GM21723 (cell line): ENCODE results near the gene MOSMO.
A peak's percentile ranks its signal among the peaks of the same experiment; 100 is the strongest.
"Not testable (repeated sequence)": the region's sequence is repeated elsewhere in the genome, so short reads cannot be mapped to it uniquely, and the experiment has no call there.

Experiments
- ATAC-seq: cut with Tn5 transposase; IDR thresholded peaks from one replicate; pipeline ENCODE4 v1.9.1; 2021; ENCODE audit warnings: mild to moderate bottlenecking, moderate library complexity; ENCODE audit not compliant: unreplicated experiment

Gene MOSMO

GRCh38 chr16:22001591-22001990 is 6.3 kb upstream of the MOSMO start:
- no peak for ATAC-seq

DNA sequence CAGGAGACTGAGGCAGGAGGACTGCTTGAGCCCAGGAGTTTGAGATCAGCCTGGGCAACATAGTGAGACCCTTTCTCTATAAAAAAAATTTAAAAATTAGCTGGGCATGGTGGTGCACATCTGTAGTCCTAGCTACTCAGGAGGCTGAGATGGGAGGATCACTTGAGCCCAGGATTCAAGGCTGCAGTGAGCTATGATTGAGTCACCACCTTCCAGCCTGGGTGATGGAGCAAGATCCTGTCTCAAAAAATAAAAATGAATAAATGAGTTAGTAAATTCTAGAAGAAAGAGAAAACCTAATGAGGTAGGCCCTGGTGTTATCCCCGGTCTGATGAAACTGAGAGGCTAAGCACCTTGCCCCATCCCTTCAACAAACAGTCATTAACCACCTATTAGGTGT is 5.9 kb upstream of the MOSMO start:
- ATAC-seq: not testable (repeated sequence)

- ATAC-seq: no peak
These were observed 4.7 kb upstream of the MOSMO start for GRCh38 chr16:22003195-22003594.

DNA sequence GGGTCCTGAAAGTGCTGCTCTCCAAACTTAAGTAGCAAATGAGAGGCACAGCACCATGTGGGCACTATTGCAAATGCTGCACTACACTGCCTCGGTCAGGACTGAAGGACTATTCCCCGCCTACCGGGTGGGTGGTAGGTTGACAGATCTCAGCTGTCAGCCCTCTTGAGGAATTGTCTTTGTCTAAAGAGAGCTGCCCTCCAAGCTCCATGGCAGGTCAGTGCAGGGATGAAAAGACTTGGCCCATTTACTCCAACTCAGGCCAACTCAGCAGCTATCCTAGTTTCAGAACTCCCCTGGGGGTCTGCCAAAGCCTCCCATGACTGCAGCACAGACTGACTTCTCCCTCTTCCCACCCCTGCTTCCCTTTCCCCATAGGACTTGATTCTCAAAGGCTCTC is 3.6 kb upstream of the MOSMO start:
- no peak for ATAC-seq

DNA sequence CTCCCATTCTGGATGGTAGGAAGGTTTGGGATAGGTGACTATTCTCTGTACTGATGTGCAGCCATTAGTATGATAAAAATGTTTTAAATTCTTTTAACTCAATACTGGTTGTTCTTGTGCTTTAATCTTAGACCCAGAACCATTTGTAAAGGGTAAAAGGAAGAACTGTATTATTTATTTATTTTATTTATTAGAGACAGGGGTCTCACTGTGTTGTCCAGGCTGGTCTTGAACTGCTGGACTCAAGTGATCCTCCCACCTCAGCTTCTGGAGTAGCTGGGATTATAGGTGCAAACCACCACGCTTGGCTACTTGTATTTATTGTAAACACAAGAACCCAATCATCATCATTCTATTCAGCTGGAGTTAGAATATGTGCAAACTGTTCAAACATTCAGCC is 2.2 kb upstream of the MOSMO start:
- no peak for ATAC-seq

- no peak for ATAC-seq
These were observed 1.3 kb upstream of the MOSMO start for GRCh38 chr16:22006636-22007035.

GRCh38 chr16:22007159-22007508 is 777 bp upstream of the MOSMO start:
- no peak for ATAC-seq

DNA sequence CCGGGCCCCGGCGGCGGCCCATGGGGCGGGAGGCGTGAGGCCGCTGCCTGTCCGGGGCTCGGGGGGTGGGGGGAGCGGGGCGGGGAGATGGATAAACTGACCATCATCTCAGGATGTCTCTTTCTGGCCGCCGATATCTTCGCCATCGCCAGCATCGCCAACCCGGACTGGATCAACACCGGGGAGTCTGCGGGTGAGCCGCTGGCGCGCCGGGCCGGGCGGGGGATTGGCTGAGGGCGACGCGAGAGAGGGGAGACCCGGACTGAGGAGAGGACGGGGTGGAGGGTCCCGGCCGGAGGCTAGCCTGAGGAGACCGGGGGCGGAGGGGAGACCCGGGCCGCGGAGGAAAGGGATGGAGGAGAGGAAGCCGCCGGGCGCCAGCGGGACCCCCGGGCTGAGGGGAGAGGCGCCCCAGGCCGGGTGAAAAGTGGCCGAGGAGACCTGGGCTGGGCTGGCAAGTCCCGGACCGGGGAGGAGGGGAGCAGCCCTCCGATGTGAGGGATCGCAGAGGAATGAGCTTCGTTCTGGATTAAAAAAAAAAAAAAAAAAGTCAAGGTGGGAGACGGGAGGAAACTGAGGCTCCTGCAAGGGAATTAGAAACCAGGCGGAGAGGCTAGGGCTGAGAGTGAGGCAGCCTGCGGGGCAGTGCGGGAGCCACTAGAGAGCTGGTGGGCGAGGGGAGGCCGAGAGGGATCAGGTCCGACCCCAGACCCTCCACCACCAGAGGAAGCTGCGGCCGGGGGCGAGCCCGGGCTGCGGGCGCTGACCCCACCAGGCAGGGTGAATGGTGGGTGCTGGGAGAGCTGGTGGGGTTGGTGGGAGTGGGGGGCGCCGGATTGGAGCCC is 526 bp downstream of the MOSMO start:
- ATAC-seq: peak; percentile 36

DNA sequence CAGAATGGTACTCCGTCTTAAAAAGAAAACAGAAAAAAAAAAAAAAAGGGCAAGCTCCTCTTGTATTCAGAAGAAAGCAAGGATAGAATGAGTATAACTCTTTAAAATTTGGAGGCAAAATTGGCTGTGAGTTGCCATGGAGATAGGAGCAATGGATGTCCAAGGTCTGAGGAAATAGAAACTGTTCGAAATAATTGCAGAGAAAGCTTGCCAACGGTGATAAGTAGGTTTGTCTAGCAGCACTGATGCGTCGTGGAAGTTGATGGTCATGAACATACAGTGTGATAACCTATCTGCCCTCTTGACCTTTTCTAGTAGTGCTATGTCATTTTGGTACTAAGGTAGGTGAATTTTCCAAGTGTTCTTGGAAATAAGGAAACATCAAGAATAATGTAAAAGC is 3.0 kb downstream of the MOSMO start:
- no peak for ATAC-seq

DNA sequence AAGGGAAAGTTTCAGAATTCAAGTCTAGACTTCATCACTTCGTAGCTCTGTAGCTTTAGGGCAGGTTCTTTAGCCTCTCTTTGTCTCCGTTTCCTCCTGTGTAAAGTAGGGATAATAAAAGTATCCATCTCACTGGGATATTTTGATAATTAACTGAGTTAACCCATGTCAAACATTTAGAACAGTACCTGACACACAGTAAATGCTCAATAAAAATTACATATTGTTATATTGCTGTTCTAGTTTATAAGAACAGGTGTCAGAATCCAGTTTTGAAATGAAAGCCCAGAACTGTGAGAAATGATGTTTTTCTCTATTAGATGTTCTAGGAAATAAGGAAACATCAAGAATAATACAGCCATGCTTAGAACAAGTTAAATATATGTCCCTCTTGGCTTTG is 4.3 kb downstream of the MOSMO start:
- no peak for ATAC-seq

- ATAC-seq: no peak
These were observed 5.6 kb downstream of the MOSMO start for GRCh38 chr16:22013486-22013885.

DNA sequence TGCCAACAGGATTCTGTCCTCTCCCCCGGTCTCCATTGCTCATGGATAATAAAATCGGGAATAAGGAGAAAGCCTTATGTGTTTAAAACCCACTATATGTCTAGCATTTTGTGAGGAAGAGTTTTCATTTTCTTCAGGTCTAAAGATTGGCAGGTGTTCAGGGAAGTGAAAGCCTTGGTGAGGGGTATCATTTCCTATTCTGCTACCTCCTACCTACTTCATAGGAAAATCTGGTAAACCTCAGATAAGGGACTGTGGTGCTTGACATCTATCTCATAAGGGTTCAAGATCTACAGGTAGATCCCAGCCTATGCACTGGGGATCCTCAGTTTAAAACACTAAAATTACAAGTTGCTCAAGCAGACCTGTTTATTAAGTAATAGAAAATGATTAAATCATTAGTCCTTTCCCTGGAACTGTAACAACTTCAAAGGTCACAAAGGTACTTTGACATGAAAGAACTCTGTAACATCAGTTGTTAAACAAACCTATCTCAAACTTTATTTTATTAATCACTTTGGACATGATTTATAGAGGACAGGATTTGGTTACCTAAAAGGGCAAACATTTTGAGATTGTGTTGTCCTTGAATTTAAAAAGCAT is 6.5 kb downstream of the MOSMO start:
- ATAC-seq: peak; percentile 71

GRCh38 chr16:22016927-22017326 is 9.0 kb downstream of the MOSMO start:
- no peak for ATAC-seq

DNA sequence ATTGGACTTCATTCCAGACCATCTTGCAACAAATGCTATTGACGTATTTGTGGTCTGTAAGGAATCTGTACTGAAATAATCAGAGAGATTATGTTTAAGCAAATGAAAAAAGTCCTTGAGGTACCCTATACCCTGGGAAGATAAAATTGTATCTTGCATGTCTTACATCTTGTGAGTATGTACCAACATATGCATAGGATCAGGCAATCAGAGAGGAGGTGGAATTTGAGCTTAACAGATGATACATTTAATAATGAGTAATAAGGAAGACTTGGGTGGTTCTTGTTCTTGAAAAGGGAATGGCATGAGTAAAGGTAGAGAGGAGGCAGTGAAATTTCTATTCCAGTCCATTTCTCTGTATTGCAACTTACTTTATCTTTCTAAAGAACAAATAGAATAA is 10.6 kb downstream of the MOSMO start:
- no peak for ATAC-seq

DNA sequence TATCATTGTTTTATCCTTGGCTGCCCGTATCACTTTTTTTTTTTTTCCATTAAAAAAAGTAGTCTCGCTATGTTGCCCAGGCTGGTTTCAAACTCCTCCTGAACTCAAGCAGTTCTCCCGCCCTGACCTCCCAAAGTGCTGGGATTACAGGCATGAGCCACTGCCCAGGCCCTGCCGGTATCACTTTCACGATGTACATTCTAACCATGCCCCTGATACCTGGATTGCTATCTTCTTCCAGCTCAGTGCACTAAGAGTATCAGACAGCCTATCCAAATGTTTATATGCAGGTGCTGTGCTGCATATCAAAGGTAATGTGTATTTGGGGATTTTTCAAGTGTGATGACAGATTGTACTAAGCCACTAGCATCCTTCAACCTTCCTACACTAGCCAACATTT is 14.2 kb downstream of the MOSMO start:
- no peak for ATAC-seq

- ATAC-seq: no peak
These were observed 15.6 kb downstream of the MOSMO start for GRCh38 chr16:22023505-22023904.

DNA sequence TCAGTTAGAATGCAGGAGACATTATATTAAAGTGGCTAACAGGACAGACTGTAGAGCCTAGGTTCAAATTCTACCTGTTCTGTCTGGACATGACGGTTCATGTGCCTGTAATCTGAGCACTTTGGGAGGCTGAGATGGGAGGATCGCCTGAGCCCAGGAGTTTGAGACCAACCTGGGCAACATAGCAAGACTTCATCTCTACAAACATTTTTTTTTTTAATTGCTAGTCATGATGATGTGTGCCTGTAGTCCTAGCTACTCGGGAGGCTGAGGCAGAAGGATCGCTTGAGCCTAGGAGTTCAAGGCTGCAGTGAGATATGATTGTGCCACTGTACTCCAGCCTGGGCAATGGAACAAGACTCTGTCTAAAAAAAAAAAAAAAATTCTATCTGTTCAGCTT is 16.9 kb downstream of the MOSMO start:
- not testable (repeated sequence) for ATAC-seq

DNA sequence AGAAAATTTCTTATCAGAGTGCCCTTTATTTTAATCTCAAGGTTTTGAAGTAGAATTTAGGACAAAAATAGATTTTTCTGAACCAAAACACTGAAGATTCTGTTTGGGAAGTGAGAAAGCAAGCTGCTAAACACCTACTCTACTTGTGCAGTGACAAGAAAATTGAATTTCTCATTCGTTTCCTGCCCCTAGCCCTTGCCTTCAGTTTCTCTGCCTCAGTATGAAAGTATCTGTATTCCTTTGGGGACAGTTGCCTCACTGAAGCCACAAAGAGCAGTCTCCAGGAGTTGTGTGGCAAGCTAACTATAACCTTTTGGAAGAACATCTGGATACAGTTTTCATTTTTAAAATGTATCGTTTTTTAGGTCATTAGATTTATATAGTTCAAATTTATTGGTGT is 19.7 kb downstream of the MOSMO start:
- ATAC-seq: no peak

- no peak for ATAC-seq
These were observed 21.7 kb downstream of the MOSMO start for GRCh38 chr16:22029632-22030031.

DNA sequence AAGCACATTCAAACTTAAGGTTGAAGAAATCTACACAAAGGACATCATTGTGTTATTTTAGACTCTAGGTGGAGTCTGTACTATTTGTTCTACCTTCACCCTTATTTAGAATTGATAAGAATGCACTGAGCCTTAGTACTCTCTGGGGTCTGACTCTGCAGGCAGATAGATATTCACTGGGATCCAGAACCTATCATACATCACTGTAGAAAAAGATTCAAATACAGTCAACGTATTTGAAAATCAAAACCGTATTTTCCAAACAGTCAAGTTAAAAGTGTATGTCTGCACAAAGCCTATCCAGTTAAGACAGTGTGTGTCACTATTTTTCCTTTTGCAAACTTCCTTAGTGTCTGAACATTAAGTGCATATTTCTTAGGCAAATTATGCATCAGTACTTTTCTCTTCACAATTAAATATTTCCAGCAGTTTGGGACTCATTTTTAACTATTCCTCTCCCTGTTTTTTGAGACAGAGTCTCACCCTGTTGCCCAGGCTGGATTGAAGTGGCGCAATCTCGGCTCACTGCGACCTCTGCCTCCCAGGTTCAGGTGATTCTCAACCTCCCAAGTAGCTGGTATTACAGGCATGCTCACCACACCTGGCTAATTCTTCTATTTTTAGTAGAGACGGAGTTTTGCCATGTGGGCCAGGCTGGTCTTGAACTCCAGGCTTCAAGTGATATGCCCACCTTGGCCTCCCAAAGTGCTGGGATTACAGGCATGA is 22.3 kb downstream of the MOSMO start:
- ATAC-seq: no peak

- no peak for ATAC-seq
These were observed 23.7 kb downstream of the MOSMO start for GRCh38 chr16:22031483-22032083.

DNA sequence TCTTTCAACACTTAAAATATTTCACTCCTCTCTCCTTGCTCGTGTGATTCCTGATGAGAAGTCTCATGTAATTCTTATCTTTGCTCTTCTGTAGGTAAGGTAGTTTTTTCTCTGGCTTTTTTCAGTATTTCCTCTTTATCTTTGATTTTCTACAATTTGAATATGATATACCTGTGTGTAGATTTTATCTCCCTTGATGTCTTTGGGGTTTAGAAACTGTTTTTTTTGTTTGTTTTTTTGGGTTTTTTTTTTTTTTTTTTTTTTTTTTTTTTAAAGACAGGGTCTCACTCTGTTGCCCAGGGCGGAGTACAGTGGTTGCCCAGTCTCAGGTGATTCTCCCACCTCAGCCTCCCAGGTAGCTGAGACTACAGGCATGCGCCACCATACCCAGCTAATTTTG is 26.6 kb downstream of the MOSMO start:
- ATAC-seq: no peak
